Measurements from ENCODE around the gene CDCA3. TPM values are rescaled to one million over a fixed set of nuclear protein-coding genes. Genes with fewer than 3 reads are reported as not detected.
"Not testable (repeated sequence)": the region's sequence is repeated elsewhere in the genome, so short reads cannot be mapped to it uniquely, and the experiment has no call there.

CDCA3 gene
- total RNA-seq, 1 donor from 2014 or later = 3.2 TPM

- Mint-ChIP-seq H3K36me3 (ENCODE audit: low read depth, unreplicated experiment) (peaks cover 7% of the 10 kb centered on the region), H3K4me1 (ENCODE audit: low read depth, unreplicated experiment) (no peaks in the 10 kb centered on the region), H3K4me3 (ENCODE audit: unreplicated experiment) (peak overlapping the region; percentile 71), H3K9me3 (ENCODE audit: unreplicated experiment) (no peaks in the 10 kb centered on the region), H3K27me3 (ENCODE audit: low read depth, unreplicated experiment) (no peaks in the 10 kb centered on the region), H3K27ac (ENCODE audit: unreplicated experiment) (peak overlapping the region; percentile 30)
- FAIRE-seq (no peak), DNase-seq (ENCODE audit: low read depth) (no peak)
- peak overlapping the region; percentile 87 for H3K4me2 ChIP-seq (ENCODE audit: low read length)
- no peaks in the 10 kb centered on the region for H3K36me3 ChIP-seq (ENCODE audit: insufficient read depth, low read length)
- peak overlapping the region; percentile 44 for H3K27ac ChIP-seq (ENCODE audit: low read depth, low read length)
- H3K79me2 ChIP-seq (ENCODE audit: insufficient read depth, low read length) = no peaks in the 10 kb centered on the region
- no peaks in the 10 kb centered on the region for H3K9me3 ChIP-seq (ENCODE audit: insufficient read depth, low read depth, low read length)
- H4K20me1 ChIP-seq (ENCODE audit: insufficient read depth, low read length) = no peaks in the 10 kb centered on the region
- peak overlapping the region; percentile 78 for H2AFZ ChIP-seq (ENCODE audit: low read depth, low read length)
- TF ChIP-seq, protein P1, sequence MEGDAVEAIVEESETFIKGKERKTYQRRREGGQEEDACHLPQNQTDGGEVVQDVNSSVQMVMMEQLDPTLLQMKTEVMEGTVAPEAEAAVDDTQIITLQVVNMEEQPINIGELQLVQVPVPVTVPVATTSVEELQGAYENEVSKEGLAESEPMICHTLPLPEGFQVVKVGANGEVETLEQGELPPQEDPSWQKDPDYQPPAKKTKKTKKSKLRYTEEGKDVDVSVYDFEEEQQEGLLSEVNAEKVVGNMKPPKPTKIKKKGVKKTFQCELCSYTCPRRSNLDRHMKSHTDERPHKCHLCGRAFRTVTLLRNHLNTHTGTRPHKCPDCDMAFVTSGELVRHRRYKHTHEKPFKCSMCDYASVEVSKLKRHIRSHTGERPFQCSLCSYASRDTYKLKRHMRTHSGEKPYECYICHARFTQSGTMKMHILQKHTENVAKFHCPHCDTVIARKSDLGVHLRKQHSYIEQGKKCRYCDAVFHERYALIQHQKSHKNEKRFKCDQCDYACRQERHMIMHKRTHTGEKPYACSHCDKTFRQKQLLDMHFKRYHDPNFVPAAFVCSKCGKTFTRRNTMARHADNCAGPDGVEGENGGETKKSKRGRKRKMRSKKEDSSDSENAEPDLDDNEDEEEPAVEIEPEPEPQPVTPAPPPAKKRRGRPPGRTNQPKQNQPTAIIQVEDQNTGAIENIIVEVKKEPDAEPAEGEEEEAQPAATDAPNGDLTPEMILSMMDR (IDR thresholded peaks at IDR 0.05; ENCODE audit: insufficient read depth, low read depth, low read length) = no peak
- TF ChIP-seq EZH2 (IDR thresholded peaks at IDR 0.05; ENCODE audit: insufficient read depth, low read length) = no peak
- H3K4me1 ChIP-seq (ENCODE audit: insufficient read depth, low read length) = peaks cover 12% of the 10 kb centered on the region
- peak overlapping the region; percentile 60 for H3K4me3 ChIP-seq (ENCODE audit: insufficient read depth, low read depth, low read length)
- H3K27me3 ChIP-seq (ENCODE audit: insufficient read depth, low read length) = no peaks in the 10 kb centered on the region
- peak overlapping the region; percentile 82 for H3K9ac ChIP-seq (ENCODE audit: low read length)
Measured at GRCh38 chr12:6891646-6892001, 40.5 kb upstream of the CDCA3 start.

DNA sequence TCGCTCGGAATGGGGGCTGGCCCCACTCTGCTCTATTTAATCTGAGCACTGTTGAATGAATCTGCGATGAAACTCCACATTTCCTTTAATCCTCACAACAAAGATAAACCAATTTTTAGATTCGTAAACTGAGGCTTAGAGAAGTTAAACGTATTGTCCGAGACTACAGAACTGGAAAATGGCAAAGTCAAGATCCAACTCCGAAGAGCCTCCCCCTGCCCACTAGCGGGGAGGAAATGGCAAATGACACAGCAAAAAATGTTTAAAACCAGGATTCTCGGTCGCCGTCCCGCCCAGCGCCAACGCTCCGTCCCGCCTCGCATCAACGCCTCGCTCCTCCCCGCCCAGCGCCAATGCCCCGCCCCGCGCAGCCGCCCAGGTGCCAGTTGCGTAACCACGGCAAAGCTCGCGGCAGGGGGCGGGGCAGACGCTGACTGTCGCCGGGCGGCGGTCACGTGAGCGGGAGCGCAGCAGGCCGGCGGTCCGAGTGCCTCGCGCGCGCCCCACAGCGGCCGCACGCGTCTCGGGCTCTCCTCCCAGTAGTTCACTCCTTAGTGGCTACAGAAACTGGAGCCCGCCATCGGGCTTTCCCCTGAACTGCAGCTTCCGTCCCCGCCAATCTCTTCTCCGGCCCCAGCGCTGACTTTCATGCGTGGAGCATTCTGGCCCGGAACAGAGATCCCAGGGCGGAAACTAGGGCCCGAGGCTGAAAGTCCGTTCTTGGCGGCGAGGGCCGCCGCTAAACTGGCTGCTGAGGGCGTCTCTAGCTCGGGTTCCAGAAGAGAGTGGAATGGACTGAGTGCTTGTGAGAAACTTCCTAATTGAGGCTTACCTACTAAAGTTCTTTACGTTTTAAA lies 39.9 kb upstream of the CDCA3 start:
- peak overlapping the region; percentile 72 for H3K4me3 Mint-ChIP-seq (ENCODE audit: unreplicated experiment)
- Histone ChIP-seq H3K4me2 (ENCODE audit: low read length) (peak overlapping the region; percentile 87), H4K20me1 (ENCODE audit: insufficient read depth, low read length) (no peaks in the 10 kb centered on the region), H3K79me2 (ENCODE audit: insufficient read depth, low read length) (no peaks in the 10 kb centered on the region), H3K27me3 (ENCODE audit: insufficient read depth, low read length) (no peaks in the 10 kb centered on the region), H3K27ac (ENCODE audit: low read depth, low read length) (peak overlapping the region; percentile 91), H3K4me1 (ENCODE audit: insufficient read depth, low read length) (peaks cover 12% of the 10 kb centered on the region), H3K9ac (ENCODE audit: low read length) (peak overlapping the region; percentile 82), H3K36me3 (ENCODE audit: insufficient read depth, low read length) (no peaks in the 10 kb centered on the region), H2AFZ (ENCODE audit: low read depth, low read length) (peak overlapping the region; percentile 78), H3K9me3 (ENCODE audit: insufficient read depth, low read depth, low read length) (no peaks in the 10 kb centered on the region), H3K4me3 (ENCODE audit: insufficient read depth, low read depth, low read length) (peak overlapping the region; percentile 60)
- H3K4me1 Mint-ChIP-seq (ENCODE audit: low read depth, unreplicated experiment) = peaks cover 2% of the 10 kb centered on the region
- H3K36me3 Mint-ChIP-seq (ENCODE audit: low read depth, unreplicated experiment) = peaks cover 7% of the 10 kb centered on the region
- no peaks in the 10 kb centered on the region for H3K27me3 Mint-ChIP-seq (ENCODE audit: low read depth, unreplicated experiment)
- DNase-seq (ENCODE audit: low read depth) = peak; percentile 80
- peak; percentile 43 for FAIRE-seq
- H3K27ac Mint-ChIP-seq (ENCODE audit: unreplicated experiment) = peak overlapping the region; percentile 97
- TF ChIP-seq, protein P1 (IDR thresholded peaks at IDR 0.05; ENCODE audit: insufficient read depth, low read depth, low read length) = peak; percentile 38
- TF ChIP-seq EZH2 (IDR thresholded peaks at IDR 0.05; ENCODE audit: insufficient read depth, low read length) = no peak
- H3K9me3 Mint-ChIP-seq (ENCODE audit: unreplicated experiment) = no peaks in the 10 kb centered on the region

DNA sequence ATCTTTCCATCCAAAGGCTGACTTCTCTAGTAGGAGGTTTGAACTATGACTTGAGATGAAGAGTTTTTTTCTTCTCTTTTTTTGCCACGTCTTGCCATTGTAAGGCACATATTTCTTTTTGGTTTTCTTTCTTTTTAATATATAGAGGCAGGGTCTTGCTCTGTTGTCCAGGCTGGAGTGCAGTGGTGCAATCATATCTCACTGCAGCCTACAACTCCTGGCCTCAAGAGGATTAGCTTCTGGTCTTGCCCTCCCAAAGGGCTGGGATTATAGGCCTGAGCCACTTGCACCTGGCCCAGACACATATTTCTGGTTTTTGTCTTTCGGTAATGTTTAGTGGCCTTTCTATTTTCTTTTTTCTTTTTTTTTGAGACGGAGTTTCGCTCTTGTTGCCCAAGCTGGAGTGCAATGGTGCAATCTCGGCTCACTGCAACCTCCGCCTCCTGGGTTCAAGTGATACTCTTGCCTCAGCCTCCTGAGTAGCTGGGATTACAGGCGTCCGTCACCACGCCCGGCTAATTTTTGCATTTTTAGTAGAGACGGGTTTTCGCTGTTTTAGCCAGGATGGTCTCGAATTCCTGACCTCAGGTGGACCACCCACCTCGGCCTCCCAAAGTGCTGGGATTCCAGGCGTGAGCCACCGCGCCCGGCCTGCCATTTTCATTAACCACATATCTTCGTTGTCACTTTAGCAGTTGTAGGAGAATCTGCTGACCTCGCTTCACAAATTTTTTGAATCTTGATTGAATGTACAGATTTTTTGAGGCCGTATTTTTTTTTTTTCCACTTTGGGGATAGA lies 38.9 kb upstream of the CDCA3 start:
- not testable (repeated sequence) for H3K36me3 ChIP-seq (ENCODE audit: insufficient read depth, low read length); DNase-seq (ENCODE audit: low read depth); H3K79me2 ChIP-seq (ENCODE audit: insufficient read depth, low read length); FAIRE-seq; H2AFZ ChIP-seq (ENCODE audit: low read depth, low read length); H3K4me3 ChIP-seq (ENCODE audit: insufficient read depth, low read depth, low read length); H3K9me3 Mint-ChIP-seq (ENCODE audit: unreplicated experiment); H4K20me1 ChIP-seq (ENCODE audit: insufficient read depth, low read length); H3K9me3 ChIP-seq (ENCODE audit: insufficient read depth, low read depth, low read length); H3K4me1 Mint-ChIP-seq (ENCODE audit: low read depth, unreplicated experiment); H3K36me3 Mint-ChIP-seq (ENCODE audit: low read depth, unreplicated experiment); H3K27me3 Mint-ChIP-seq (ENCODE audit: low read depth, unreplicated experiment); H3K27me3 ChIP-seq (ENCODE audit: insufficient read depth, low read length)
- Histone ChIP-seq H3K27ac (ENCODE audit: low read depth, low read length) (peak overlapping the region; percentile 91), H3K4me2 (ENCODE audit: low read length) (peak overlapping the region; percentile 85), H3K9ac (ENCODE audit: low read length) (peak overlapping the region; percentile 75), H3K4me1 (ENCODE audit: insufficient read depth, low read length) (peaks cover 12% of the 10 kb centered on the region)
- peak overlapping the region; percentile 97 for H3K27ac Mint-ChIP-seq (ENCODE audit: unreplicated experiment)
- peak overlapping the region; percentile 72 for H3K4me3 Mint-ChIP-seq (ENCODE audit: unreplicated experiment)

- not testable (repeated sequence) for H3K27ac Mint-ChIP-seq (ENCODE audit: unreplicated experiment); H3K9me3 ChIP-seq (ENCODE audit: insufficient read depth, low read depth, low read length); H3K4me1 Mint-ChIP-seq (ENCODE audit: low read depth, unreplicated experiment); DNase-seq (ENCODE audit: low read depth); H3K27me3 ChIP-seq (ENCODE audit: insufficient read depth, low read length); H3K4me2 ChIP-seq (ENCODE audit: low read length); H2AFZ ChIP-seq (ENCODE audit: low read depth, low read length); H3K27ac ChIP-seq (ENCODE audit: low read depth, low read length); FAIRE-seq; H3K9me3 Mint-ChIP-seq (ENCODE audit: unreplicated experiment); H3K4me3 ChIP-seq (ENCODE audit: insufficient read depth, low read depth, low read length); H3K27me3 Mint-ChIP-seq (ENCODE audit: low read depth, unreplicated experiment); H4K20me1 ChIP-seq (ENCODE audit: insufficient read depth, low read length); H3K9ac ChIP-seq (ENCODE audit: low read length); H3K4me3 Mint-ChIP-seq (ENCODE audit: unreplicated experiment); H3K36me3 ChIP-seq (ENCODE audit: insufficient read depth, low read length); H3K36me3 Mint-ChIP-seq (ENCODE audit: low read depth, unreplicated experiment); H3K79me2 ChIP-seq (ENCODE audit: insufficient read depth, low read length)
- peaks cover 12% of the 10 kb centered on the region for H3K4me1 ChIP-seq (ENCODE audit: insufficient read depth, low read length)
Measured at GRCh38 chr12:6888794-6889193, 37.7 kb upstream of the CDCA3 start.

Data from astrocyte (in vitro differentiated cells and primary cell).